HepG2 (cell line): Measurements from ENCODE around the gene C11orf16. TPM values are rescaled to one million over a fixed set of nuclear protein-coding genes. Genes with fewer than 3 reads are reported as not detected.

Source experiments
- ATRX ChIP-seq: sonication (generic); formaldehyde crosslinking; IDR thresholded peaks from 2 replicates; pipeline ENCODE4 v1.4.0; 2020; ENCODE audit warnings: missing genetic modification reagents, borderline replicate concordance
- CCDC6 ChIP-seq: sonication (generic); formaldehyde crosslinking; IDR thresholded peaks from 2 replicates; pipeline ENCODE4 v1.8.1; 2022; ENCODE audit warnings: mild to moderate bottlenecking, missing genetic modification reagents, moderate library complexity
- CENPT ChIP-seq: sonication (generic); formaldehyde crosslinking; IDR thresholded peaks from 2 replicates; pipeline ENCODE4 v1.8.0; 2022; ENCODE audit warnings: low read depth, mild to moderate bottlenecking, moderate library complexity, missing genetic modification reagents
- HDAC2 ChIP-seq: sonication (generic); formaldehyde crosslinking; IDR thresholded peaks from 2 replicates; pipeline ENCODE4 v1.4.0; 2020; ENCODE audit warnings: missing genetic modification reagents
- HNF4A ChIP-seq: sonication (generic); formaldehyde crosslinking; IDR thresholded peaks from 2 replicates; pipeline ENCODE4 v1.4.0; 2020; ENCODE audit warnings: missing genetic modification reagents
- JUN ChIP-seq: sonication (generic); formaldehyde crosslinking; IDR thresholded peaks from 2 replicates; pipeline ENCODE4 v1.4.0; 2020; ENCODE audit warnings: mild to moderate bottlenecking, missing genetic modification reagents
- MAF1 ChIP-seq: sonication (generic); formaldehyde crosslinking; IDR thresholded peaks from 2 replicates; pipeline ENCODE4 v1.5.0; 2020; ENCODE audit warnings: missing genetic modification reagents, borderline replicate concordance
- MAZ ChIP-seq, 2 experiments: sonication (generic) in 1 of 2; formaldehyde crosslinking in 1 of 2; IDR thresholded peaks; 2 replicates each; pipeline versions ENCODE4 v1.5.0 to v1.6.1; 2012 to 2020; ENCODE audit warnings: low read depth in 2 of 2, mild to moderate bottlenecking in 2 of 2, borderline replicate concordance in 1 of 2, improper control_type of control experiment in 1 of 2, low read length in 1 of 2, missing genetic modification reagents in 1 of 2, moderate library complexity in 1 of 2
- NFKB2 ChIP-seq: sonication (generic); formaldehyde crosslinking; IDR thresholded peaks from 2 replicates; pipeline ENCODE4 v1.4.0; 2020; ENCODE audit warnings: missing genetic modification reagents, borderline replicate concordance
- NPAS2 ChIP-seq: sonication (generic); formaldehyde crosslinking; IDR thresholded peaks from 2 replicates; pipeline ENCODE4 v1.8.0; 2022; ENCODE audit warnings: mild to moderate bottlenecking, missing genetic modification reagents, borderline replicate concordance
- PHF21A ChIP-seq: sonication (generic); formaldehyde crosslinking; IDR thresholded peaks from 2 replicates; pipeline ENCODE4 v1.5.0; 2020; ENCODE audit warnings: mild to moderate bottlenecking, missing genetic modification reagents
- PHF8 ChIP-seq: sonication (generic); formaldehyde crosslinking; IDR thresholded peaks from 2 replicates; pipeline ENCODE4 v1.5.0; 2020; ENCODE audit warnings: missing genetic modification reagents
- SP4 ChIP-seq: sonication (generic); formaldehyde crosslinking; IDR thresholded peaks from 2 replicates; pipeline ENCODE4 v1.8.1; 2023; ENCODE audit warnings: mild to moderate bottlenecking, missing genetic modification reagents
- YEATS4 ChIP-seq: sonication (generic); formaldehyde crosslinking; IDR thresholded peaks from 2 replicates; pipeline ENCODE4 v1.4.0; 2020; ENCODE audit warnings: missing genetic modification reagents, borderline replicate concordance
- ZKSCAN5 ChIP-seq: sonication (generic); formaldehyde crosslinking; IDR thresholded peaks from 2 replicates; pipeline ENCODE4 v1.5.1; 2020; ENCODE audit warnings: mild to moderate bottlenecking, missing genetic modification reagents
- ZNF782 ChIP-seq: sonication (generic); formaldehyde crosslinking; IDR thresholded peaks from 2 replicates; pipeline ENCODE4 v1.4.0; 2020; ENCODE audit warnings: missing genetic modification reagents, mild to moderate bottlenecking, borderline replicate concordance
- polyA plus RNA-seq, 8 experiments: library from polyadenylated mRNA; depleted of rRNA in 3 of 8; stranded (reverse) in 7 of 8; unstranded in 1 of 8; fragments of >200 nt; fragmentation: Illumina TruSeq in 4 of 8; extraction: Trizol in 4 of 8; gene quantifications; 2 replicates each; pipeline versions ENCODE4 v1.2.1 to v1.2.3, GENCODE V29; 2011 to 2016; ENCODE audit warnings: low read depth in 4 of 8, missing spikeins in 1 of 8, mixed read lengths in 1 of 8; ENCODE audit not compliant: insufficient read depth in 1 of 8
- total RNA-seq, 5 experiments: library from RNA; depleted of rRNA; stranded (reverse); fragments of >200 nt; fragmentation: Illumina TruSeq; extraction: Trizol; gene quantifications; 2 replicates each; pipeline ENCODE4 v1.2.3, GENCODE V29; 2016; ENCODE audit warnings: low read depth in 1 of 5
- TF ChIP-seq, protein P1 (sequence below): sonication (generic); formaldehyde crosslinking; IDR thresholded peaks from 2 replicates; pipeline ENCODE4 v1.4.0; 2020; ENCODE audit warnings: missing genetic modification reagents
- TF ChIP-seq, protein P2 (sequence below): sonication (generic); formaldehyde crosslinking; IDR thresholded peaks from 2 replicates; pipeline ENCODE4 v1.8.0; 2022; ENCODE audit warnings: low read depth, missing genetic modification reagents
- TF ChIP-seq, protein P3 (sequence below): sonication (generic); formaldehyde crosslinking; IDR thresholded peaks from 2 replicates; pipeline ENCODE4 v1.5.0; 2020; ENCODE audit warnings: mild to moderate bottlenecking, missing genetic modification reagents, moderate library complexity
- TF ChIP-seq, protein P4 (sequence below): sonication (generic); formaldehyde crosslinking; IDR thresholded peaks from 2 replicates; pipeline ENCODE4 v1.4.0; 2020; ENCODE audit warnings: missing genetic modification reagents

The C11orf16 gene
- total and polyA plus RNA-seq, 2 of the 13 experiments (the other 11 are each of a cell fraction or from before 2014, with no cell fraction given): not detected

DNA sequence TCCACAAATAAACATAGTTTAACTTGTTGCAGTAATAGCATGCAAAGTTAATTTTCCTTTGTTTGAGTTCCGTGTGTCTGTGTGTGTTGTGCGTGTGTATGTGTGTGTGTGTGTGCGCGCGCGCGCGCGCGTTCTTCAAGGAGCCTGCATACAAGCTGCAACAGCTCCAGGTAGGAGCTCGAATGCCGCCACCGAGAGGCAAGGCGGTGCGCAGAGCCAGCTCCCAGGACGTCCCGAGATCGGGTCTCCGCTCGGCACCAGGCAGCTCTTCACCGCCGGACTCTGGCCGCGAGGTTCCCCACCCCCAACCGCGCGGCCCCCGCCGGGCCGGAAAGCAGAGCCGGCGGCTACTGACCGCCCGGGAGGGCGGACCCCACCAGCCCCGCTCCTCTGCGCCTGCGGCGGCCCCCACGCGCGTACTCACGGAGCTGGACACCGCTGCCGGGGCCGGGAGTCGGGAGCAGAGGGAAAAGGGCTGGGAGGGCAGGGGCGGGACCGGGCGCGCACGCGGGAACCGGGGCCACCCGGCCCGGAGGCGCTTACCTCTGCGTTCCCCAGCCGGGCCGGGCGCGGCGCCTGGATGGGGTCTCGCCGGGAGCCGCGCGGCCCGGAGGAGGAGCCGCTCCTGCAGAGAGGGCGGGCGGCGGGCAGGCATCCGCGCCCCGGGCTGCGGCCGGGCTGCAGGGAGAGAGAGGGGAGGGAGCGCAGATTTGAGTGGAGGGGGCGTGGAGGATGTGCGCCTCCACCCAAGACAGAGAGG lies 62.2 kb downstream of the C11orf16 start (continued):
- TF ChIP-seq, protein P1, sequence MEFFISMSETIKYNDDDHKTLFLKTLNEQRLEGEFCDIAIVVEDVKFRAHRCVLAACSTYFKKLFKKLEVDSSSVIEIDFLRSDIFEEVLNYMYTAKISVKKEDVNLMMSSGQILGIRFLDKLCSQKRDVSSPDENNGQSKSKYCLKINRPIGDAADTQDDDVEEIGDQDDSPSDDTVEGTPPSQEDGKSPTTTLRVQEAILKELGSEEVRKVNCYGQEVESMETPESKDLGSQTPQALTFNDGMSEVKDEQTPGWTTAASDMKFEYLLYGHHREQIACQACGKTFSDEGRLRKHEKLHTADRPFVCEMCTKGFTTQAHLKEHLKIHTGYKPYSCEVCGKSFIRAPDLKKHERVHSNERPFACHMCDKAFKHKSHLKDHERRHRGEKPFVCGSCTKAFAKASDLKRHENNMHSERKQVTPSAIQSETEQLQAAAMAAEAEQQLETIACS (CRISPR knock-in tag): peak; percentile 81
- TF ChIP-seq, protein P2, sequence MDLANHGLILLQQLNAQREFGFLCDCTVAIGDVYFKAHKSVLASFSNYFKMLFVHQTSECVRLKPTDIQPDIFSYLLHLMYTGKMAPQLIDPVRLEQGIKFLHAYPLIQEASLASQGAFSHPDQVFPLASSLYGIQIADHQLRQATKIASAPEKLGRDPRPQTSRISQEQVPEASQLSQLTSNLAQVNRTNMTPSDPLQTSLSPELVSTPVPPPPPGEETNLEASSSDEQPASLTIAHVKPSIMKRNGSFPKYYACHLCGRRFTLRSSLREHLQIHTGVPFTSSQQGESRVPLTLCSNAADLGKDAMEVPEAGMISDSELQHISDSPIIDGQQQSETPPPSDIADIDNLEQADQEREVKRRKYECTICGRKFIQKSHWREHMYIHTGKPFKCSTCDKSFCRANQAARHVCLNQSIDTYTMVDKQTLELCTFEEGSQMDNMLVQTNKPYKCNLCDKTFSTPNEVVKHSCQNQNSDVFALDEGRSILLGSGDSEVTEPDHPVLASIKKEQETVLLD (CRISPR knock-in tag): no peak
- TF ChIP-seq, protein P3, sequence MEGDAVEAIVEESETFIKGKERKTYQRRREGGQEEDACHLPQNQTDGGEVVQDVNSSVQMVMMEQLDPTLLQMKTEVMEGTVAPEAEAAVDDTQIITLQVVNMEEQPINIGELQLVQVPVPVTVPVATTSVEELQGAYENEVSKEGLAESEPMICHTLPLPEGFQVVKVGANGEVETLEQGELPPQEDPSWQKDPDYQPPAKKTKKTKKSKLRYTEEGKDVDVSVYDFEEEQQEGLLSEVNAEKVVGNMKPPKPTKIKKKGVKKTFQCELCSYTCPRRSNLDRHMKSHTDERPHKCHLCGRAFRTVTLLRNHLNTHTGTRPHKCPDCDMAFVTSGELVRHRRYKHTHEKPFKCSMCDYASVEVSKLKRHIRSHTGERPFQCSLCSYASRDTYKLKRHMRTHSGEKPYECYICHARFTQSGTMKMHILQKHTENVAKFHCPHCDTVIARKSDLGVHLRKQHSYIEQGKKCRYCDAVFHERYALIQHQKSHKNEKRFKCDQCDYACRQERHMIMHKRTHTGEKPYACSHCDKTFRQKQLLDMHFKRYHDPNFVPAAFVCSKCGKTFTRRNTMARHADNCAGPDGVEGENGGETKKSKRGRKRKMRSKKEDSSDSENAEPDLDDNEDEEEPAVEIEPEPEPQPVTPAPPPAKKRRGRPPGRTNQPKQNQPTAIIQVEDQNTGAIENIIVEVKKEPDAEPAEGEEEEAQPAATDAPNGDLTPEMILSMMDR (CRISPR knock-in tag): peak; percentile 31
- no peak for TF ChIP-seq PHF21A (CRISPR knock-in tag)
- no peak for TF ChIP-seq NFKB2 (CRISPR knock-in tag)
- TF ChIP-seq NPAS2: no peak
- no peak for TF ChIP-seq CCDC6
- no peak for TF ChIP-seq MAZ (IDR thresholded peaks at IDR 0.05; ENCODE audit: borderline replicate concordance, low read depth, low read length)
- TF ChIP-seq MAZ (CRISPR knock-in tag; IDR thresholded peaks at IDR 0.05; ENCODE audit: low read depth): no peak
- TF ChIP-seq ZNF782: no peak
- no peak for TF ChIP-seq JUN
- TF ChIP-seq SP4 (CRISPR knock-in tag): peak; percentile 42; the same call in 1 of the 2 replicates
- peak; percentile 22; the same call in 1 of the 2 replicates for TF ChIP-seq YEATS4 (CRISPR knock-in tag)
- TF ChIP-seq ATRX (CRISPR knock-in tag): no peak
- TF ChIP-seq HDAC2 (CRISPR knock-in tag): no peak
- TF ChIP-seq HNF4A (CRISPR knock-in tag): no peak
- TF ChIP-seq, protein P4, sequence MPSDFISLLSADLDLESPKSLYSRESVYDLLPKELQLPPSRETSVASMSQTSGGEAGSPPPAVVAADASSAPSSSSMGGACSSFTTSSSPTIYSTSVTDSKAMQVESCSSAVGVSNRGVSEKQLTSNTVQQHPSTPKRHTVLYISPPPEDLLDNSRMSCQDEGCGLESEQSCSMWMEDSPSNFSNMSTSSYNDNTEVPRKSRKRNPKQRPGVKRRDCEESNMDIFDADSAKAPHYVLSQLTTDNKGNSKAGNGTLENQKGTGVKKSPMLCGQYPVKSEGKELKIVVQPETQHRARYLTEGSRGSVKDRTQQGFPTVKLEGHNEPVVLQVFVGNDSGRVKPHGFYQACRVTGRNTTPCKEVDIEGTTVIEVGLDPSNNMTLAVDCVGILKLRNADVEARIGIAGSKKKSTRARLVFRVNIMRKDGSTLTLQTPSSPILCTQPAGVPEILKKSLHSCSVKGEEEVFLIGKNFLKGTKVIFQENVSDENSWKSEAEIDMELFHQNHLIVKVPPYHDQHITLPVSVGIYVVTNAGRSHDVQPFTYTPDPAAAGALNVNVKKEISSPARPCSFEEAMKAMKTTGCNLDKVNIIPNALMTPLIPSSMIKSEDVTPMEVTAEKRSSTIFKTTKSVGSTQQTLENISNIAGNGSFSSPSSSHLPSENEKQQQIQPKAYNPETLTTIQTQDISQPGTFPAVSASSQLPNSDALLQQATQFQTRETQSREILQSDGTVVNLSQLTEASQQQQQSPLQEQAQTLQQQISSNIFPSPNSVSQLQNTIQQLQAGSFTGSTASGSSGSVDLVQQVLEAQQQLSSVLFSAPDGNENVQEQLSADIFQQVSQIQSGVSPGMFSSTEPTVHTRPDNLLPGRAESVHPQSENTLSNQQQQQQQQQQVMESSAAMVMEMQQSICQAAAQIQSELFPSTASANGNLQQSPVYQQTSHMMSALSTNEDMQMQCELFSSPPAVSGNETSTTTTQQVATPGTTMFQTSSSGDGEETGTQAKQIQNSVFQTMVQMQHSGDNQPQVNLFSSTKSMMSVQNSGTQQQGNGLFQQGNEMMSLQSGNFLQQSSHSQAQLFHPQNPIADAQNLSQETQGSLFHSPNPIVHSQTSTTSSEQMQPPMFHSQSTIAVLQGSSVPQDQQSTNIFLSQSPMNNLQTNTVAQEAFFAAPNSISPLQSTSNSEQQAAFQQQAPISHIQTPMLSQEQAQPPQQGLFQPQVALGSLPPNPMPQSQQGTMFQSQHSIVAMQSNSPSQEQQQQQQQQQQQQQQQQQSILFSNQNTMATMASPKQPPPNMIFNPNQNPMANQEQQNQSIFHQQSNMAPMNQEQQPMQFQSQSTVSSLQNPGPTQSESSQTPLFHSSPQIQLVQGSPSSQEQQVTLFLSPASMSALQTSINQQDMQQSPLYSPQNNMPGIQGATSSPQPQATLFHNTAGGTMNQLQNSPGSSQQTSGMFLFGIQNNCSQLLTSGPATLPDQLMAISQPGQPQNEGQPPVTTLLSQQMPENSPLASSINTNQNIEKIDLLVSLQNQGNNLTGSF (CRISPR knock-in tag): no peak
- no peak for TF ChIP-seq CENPT (CRISPR knock-in tag)
- no peak for TF ChIP-seq MAF1 (CRISPR knock-in tag)
- no peak for TF ChIP-seq ZKSCAN5
- peak; percentile 24 for TF ChIP-seq PHF8
